CD4-positive, alpha-beta T cell treated with Interleukin-6 at 100 ng/mL for 8 hours (primary cell): ENCODE results near the gene SLC66A2.
"Not testable (repeated sequence)": the region's sequence is repeated elsewhere in the genome, so short reads cannot be mapped to it uniquely, and the experiment has no call there.

Experiments
- DNase-seq: peaks from one replicate; pipeline ENCODE4 v3.0.0-alpha.2; 2020; ENCODE audit warnings: mixed read lengths, low spot score

SLC66A2 gene

DNA sequence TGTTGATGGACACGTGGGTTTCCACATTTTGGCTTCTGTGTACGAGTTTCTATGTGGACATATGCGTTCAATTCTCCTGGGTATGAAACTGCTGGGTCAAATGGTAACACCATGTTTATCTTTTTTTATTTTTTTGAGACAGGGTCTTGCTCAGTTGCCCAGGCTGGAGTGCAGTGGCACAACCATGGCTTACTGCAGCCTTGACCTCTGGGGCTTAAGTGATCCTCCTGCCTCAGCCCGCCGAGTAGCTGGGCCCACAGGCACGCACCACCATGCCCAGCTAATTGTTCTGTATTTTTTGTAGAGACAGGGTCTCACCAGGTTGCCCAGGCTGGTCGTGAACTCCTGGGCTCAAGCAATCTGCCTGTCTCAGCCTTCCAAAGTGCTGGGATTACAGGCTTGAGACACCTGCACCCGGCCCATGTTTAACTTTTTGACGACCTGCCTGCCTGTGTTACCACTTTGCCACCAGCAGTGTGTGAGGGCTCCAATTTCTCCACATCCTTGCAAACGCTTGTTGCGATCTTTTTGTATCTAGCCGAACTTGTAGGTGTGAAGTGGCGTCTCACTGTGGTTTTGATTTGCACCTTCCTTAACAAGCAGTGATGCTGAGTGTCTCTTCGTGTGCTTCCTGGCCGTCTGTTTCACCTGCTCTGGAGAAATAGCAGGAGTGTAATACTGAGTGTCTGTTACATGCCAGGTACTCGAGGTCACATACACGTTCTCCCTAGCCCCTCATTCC lies 19.9 kb upstream of the SLC66A2 start:
- no peak for DNase-seq

DNA sequence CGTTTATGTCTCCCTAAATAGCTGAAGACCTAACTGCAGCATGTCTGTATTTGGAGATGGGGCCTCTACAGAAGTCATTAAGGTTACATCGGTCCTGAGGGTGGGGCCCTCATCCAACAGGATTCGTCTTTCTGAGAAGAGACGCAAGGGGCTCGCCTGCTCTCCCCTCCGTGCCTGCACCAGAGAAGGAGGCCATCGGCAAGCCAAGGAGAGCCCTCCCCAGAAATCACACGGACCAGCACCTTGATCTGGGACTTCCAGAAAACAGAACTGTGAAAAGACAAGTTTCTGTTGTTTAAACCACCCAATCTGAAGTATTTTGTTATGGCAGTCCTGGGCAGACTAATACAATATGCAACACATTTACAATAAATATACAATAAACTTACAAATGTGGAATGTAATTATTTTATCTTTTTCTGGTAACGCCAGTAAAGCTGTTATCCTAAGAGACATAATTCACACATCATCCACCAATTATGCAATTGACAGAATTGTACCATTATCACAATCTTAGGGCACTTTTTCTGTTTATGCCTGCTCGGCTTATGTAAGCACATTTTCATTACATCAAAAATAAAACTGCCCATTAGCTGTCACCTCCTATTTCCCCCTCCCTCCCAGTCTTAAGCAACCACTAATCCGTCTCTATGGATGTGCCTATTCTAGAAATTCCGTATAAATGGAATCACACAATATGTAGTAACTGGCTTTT lies 19.1 kb upstream of the SLC66A2 start:
- DNase-seq = no peak

DNA sequence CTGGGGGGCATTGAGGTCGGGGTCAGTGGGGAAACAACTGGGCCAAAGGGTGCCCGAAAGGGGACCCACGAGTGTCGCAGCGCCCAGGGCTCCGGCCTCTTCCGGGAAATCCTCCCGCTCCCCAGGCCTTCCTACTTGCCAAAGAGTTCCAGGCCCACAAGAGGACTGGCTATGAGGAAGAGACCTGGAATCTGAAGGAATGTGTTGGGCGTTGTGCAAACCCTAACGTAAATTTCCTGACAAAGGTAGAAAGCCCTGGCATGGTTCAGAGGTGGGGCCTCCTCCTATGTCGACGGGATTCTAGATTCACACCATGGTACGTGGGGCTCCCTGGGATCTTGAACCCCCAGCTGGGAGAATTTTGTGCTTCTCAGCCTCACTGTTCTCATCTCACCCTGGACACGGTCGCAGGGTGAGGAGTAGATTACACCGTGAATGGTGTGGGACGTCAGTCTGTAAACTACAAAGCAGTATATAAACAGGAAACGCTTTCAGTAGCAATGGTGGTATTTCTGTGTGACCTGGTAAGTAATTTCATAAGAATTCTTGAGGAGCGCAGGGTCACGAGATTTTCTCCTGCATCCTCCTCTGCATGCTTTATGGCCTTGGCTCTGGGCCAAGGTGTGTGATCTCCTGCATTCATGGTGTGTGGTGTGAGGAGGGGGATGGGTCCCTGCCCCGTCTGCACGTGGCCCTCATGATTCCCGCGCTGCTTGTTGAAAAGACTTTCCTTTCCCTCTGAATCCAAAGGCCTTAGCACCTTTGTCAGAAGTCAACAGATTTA lies 13.9 kb upstream of the SLC66A2 start:
- DNase-seq = no peak

DNA sequence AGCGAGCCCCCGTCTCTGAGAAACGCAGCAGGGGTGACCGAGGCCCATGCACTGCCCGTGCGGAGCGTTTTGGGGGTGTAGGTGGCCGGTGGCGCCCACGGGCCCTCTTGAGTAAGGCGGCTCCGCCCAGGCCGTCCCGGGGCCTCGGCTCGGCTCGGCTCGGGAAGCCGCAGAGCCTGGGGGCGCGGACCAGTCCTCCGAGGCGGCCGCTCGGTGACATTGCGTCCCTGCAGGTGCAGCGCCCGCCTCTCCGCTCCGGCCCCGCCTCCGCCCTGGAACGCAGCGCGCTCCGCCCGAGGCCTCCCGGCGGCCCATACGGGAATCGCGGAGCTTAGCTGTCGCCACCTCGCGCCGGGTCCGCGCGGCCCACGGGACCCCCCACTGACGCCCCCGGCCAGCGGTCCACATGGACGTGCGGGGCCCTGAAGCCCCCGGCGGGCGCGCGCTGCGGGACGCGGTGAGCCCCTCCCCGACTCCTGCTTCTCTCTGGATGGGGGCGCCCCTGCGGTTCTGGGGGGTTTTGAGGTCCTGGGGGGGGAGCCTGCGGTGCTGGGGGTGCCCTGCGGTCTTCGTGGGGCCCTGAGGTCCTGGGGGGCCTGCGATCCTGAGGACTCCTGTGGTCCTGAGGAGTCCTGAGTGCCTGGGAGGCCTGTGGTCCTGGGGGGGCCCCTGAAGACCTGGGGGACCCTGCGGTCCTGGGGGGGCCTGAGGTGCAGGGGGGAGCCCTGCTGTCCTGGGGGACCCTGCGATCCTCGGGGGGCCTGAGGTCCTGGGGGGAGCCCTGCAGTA lies 13.1 kb upstream of the SLC66A2 start, which contains the start of gene HSBP1L1:
Gene HSBP1L1 (plus strand): TSS at position 314 of the 789 bp plus-strand sequence. CDS start 93 bp downstream, at position 407.
- DNase-seq = peak; percentile 63

DNA sequence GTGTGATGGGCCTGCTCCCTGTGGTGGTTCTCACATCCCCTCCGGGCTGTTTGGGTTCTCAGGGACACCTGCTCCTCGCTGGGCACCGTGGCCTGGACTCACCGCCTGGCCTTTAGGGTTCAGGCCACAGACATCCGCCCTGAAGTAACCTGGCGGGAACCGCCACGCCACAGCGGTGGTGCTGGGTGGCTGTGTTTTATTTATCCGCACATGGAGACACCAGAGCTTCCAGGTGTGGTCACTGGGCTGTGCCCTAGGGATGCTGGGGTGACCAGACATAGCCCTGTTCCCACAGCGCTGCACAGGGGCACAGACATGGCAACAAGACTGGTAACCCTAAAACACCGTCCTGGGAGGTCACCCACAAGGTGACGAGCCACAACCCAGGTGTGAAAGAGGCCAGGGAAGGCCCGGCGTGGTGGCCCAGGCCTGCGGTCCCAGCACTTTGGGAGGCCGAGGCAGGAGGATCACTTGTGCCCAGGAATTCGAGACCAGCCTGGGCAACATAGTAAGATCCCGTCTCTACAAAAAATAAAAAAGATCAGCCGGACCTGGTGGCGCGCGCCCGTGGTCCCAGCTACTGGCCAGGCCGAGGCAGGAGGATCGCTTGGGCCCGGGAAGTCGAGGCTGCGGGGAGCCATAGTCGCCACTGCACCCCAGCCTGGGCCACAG lies 12.3 kb upstream of the SLC66A2 start:
- no peak for DNase-seq

DNA sequence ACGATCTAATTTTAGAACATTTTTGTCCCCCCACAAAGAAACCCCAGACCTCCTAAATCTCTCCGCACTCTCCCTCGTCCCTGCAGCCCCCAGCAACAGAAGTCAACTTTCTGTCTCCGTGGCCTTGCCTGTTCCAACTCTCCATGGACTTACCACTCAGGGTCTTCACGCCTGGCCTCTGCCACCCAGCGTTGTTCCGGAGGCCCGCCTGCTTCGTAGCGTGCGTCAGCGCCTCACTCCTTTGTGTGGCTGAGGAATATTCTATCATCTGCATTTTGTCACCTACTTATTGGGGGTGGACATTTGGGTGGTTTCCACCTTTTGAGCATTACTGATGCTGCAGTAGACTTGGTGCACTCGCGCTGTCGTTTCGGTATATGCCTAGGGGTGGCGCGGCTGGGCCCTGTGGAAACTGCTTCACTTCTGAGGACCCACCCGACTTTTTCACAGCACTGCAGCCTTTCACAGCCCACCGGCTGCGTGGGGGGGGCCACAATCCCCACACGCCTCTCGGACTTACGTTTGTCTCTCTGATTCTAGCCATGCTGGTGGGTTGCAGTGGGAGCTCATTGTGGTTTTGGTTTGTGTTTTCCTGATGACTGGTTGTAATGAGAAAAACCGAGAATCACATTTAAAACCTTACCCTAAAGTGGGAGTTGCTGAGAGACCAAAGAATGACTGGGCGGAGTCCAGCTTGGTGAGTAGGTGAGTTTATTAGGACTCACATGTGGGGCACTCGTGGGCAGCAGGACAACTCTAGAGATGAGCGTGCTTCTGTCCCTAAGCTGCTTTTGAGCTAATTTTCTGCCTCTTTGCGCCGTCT lies 11.6 kb upstream of the SLC66A2 start:
- peak; percentile 29 for DNase-seq

DNA sequence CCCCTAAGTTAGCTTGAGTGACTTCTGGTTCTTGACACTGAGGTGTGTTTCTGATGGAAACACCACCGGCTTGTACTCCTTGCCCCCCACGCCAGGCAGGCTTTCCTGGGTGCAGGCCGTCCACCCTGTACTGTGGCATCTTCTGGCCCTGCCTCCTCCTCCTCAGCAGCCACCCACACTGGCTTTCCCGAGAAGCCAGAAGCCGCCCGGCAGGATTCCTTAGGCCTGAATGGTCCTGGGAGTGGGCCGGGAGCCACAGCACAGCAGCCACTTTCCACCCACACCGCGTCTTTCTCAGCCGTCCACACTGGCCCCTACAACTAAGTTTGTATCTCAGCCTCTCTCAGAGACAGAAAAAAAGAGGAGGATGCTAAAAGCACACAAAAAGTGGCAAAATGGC lies 10.9 kb upstream of the SLC66A2 start:
- no peak for DNase-seq

DNA sequence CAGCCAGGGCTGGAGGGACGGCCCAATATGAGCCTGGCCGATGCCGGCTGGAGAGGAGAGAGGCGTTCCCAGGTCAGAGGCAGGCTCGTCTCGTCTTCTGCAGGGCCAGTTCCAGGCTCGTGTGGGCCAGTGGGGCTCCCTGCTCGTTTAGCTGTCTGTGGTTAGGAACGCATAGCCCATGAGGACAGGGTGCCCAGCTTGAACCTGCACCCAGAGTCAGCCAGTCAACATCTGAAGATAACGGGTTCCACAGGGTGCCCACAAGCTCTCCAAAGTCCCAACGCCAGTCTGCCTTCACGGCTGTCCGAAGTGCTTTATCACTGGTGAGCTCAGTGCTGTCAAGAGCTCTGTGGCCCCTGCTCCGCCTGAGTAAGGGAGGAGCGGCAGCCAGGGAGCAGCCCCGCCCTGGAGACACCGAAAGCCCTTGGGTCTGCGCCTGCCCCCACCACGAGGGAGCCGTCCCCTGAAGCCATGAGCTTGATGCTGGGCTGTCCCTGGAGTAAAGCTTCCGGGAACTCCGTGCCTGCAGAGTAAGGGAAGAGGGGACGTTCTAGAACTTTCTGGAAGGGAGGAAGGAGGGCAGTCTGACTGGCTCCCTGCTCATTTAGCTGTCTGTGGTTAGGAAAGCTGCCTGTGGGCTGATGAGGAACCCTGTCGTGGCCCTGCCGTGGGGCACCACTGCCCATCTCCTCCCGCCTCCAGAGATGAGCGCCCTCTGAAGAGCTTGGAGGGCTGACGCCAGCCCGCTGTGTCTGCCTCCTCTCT lies 10.3 kb upstream of the SLC66A2 start:
- no peak for DNase-seq

DNA sequence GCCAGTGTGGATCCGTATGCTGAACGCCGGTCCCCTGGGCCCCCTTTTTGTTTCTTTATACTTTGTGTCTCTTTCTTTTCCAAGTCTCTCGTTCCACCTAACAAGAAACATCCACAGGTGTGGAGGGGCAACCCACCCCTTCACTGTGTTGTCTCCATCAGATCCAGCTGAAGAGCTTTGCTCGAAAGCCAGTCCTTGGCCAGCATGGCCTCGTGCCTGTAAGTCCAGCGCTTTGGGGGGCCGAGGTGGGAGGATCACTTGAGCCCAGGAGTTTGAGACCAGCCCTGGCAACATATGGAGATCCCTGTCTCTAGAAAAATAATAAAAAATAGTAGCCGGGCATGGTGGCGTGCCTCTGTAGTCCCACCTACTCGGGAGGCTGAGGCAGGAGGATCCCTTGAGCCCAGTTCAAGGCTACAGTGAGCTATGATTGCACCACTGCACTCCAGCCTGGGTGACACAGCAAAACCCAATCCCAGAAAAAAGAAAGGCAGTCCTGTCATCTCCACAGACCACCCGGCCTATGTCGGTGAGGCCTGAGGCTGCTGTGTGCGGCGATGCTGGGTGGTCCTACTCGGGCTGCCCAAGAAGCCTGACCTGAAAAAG lies 9.6 kb upstream of the SLC66A2 start:
- DNase-seq = no peak

DNA sequence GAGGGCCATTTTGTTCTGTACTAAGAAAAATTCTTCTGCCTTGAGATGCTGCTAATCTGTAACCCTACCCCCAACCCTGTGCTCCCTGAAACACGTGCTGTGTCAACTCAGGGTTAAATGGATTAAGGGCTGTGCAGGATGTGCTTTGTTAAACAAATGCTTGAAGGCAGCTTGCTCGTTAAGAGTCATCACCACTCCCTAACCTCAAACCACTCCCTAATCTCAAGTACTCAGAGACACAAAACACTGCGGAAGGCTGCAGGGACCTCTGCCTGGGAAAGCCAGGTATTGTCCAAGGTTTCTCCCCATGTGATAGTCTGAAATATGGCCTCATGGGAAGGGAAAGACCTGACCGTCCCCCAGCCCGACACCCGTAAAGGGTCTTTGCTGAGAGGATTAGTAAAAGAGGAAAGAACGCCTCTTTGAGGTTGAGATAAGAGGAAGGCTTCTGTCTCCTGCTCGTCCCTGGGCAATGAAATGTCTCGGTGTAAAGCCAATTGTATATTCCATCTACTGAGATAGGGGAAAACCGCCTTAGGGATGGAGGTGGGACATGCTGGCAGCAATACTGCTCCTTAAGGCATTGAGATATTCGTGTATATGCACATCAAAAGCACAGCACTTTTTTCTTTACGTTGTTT lies 8.8 kb upstream of the SLC66A2 start:
- DNase-seq = not testable (repeated sequence)

DNA sequence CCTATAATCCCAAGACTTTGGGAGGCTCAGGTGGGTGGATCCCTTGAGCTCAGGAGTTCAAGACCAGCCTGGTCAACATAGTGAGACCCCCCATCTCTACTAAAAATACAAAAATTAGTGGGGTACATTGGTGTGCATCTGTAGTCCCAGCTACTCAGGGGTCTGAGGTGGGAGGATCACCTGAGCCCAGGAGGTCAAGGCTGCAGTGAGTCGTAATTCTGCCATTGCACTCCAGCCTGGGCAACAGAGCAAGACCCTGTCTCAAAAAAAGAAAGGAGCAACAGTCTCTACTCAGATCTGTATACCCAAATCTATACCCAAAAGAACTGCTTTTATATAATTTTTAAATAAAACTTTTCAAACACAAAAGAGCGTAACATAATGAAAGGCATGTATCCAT lies 7.5 kb upstream of the SLC66A2 start:
- DNase-seq = no peak

DNA sequence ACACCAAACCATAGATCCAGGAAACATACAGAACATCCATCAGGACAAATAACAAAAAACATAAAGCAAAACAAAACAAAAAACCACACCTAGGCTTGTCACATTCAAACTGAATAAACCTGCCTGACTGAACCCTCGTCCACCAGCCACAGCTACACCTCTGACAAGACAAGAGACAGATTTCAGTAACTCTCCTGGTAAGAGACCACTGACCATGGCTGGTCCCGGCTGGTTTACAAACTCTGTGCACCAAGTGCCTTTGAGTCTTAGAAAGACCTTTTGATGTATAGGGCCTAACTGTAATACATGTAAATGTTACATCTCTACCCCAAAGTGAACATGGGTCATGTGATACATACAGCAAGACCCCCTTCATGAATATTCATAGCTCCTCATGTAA lies 4.8 kb upstream of the SLC66A2 start:
- no peak for DNase-seq

DNA sequence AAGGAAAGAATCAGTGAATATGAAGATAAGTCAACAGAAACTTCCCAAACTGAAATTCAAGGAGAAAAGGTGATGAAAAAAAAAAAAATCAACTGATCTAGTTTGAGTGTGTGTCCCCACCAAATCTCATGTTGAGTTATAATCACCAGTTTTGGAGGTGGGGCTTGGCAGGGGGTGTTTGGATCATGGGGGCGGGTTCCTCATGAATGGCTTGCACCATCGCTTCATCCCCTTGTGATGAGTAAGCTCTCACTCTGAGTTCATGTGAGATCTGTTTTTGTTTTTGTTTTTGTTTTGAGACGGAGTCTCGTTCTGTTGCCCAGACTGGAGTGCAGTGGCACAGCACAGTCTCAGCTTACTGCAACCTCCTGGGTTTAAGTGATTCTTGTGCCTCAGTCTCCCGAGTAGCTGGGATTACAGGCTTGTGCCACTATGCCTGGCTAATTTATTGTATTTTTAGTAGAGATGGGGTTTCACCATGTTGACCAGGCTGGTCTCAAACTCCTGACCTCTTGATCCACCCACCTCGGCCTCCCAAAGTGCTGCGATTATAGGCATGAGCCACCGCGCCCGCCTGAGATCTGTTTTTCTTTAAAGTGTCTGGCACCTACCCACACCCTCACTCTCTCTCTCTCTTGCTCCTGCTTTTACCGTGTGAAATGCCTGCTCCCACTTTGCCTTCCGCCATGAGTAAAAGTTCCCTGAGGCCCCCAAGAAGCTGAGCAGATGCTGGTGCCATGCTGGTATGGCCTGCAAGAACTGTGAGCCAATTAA lies 4.0 kb upstream of the SLC66A2 start:
- no peak for DNase-seq

DNA sequence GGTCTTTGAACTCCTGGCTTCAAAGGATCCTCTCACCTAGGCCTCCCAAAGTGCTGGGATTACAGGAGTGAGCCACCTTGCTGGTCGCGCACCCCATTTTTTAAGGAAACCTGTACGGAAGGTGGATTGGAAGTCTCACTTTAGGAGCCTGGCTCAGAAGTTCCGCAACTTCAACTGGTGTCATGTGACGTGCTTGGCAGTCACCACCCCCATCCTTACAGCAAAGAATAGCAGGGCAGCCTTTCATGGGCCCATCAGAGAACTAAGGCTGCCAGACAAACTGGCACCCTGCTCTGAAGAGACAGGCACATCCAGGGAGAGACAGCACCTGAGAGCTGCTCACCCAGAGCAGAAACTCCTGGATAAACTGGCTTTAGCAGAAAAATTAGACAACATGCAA lies 3.3 kb upstream of the SLC66A2 start:
- no peak for DNase-seq

DNA sequence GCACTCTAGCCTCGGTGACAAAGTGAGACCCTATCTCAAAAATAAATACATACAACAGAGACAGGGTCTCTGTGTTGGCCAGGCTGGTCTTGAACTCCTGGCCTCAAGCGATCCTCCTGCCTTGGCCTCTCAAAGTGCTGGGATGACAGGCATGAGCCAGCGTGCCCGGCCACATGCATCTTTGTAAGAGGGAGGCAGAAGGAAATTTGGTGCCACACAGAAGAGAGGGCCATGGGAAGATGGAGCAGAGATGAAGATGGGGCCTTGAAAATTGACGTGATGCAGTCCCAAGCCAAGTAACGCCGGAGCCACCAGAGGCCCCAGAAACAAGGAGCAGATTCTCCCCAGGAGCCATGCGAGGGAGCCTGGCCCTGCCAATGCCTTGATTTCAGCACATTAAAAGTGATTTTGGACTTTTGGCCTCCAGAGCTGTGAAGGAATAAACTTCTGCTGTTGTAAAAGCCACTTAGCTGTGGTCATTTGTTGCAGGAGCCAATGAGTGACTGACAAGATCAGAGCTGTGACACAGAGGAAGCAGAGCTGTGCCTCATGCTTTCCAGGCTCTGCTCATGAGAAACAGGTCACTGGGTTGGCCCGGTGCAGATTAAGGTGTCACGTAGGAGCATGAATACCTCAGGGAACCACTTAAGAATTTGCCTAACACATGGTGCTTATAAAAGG lies 2.7 kb upstream of the SLC66A2 start:
- no peak for DNase-seq

DNA sequence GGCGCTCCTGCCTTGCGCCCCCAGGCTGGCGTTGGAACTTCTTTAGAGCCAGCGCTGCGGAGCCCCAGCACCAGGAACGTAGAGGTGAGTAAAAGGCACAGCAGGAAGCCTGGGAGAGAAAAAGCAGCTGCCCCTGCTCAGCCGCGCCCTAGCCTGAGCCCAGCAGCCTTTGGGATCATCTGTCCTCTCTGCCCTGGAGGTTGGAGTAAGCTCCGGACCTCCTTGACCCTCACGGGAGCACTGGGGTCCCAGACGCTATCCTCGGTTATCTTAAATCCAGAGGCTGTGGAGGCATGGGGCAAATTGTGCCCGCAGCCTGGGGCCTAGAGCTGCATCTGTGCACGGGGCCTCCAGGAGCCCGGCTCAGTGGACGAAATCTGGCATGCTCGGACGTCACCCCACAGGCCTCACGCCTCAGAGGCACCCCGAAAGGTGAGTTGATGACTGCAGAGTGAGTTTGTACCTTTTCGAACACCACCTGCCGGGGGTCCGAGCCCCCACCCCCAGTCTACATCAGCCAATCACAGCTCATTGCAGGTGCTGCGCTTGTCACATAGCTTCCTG lies 1.6 kb upstream of the SLC66A2 start:
- no peak for DNase-seq

DNA sequence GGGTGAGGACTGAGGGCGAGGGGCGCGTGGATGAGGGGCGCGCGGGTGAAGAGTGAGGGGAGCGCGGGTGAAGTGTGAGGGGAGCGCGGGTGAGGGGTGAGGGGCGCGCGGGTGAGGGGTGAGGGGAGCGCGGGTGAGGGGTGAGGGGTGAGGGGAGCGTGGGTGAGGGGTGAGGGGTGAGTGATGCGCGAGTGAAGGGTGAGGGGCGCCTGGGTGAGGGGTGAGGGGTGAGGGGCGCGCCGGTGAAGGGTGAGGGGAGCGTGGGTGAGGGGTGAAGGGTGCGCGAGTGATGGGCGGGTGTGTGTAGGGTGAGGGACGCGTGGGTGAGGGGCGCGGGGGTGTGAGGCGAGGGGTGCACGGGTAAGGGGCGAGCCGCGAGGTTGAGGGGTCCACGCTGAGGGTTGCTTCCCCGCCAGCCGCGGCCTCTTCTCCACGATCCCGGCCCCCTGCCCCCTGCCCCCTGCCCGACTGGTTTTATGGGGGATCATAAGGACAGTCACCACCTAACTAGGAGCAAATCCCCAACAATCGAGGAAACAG lies 1.1 kb upstream of the SLC66A2 start:
- no peak for DNase-seq
